K562 (cell line): ENCODE measurements around the gene PGLYRP4. TPM values are rescaled to one million over a fixed set of nuclear protein-coding genes. Genes with fewer than 3 reads are reported as not detected.
A peak's percentile ranks its signal among the peaks of the same experiment; 100 is the strongest.

Source experiments
- ATAC-seq: fragments of 200-7000 bp; cut with Tn5 transposase; 3 replicates; pipeline ENCODE4 v1.9.1; 2020; ENCODE audit warnings: moderate library complexity
- BruUV-seq: library from RNA; stranded (reverse); fragments of 400-500 nt; replicated peaks from 2 replicates; lab custom pipeline; 2021; lab: Mats Ljungman, UMichigan
- CTCF ChIA-PET: fragments of 300-600 bp; formaldehyde crosslinking; extraction: SDS; loops from one replicate; lab custom pipeline; 2021; ENCODE audit warnings: low intra/inter-chr PET ratio; lab: Yijun Ruan, JAX
- POLR2A ChIA-PET: fragments of 300-600, 350-650 bp; sonication (Branson Sonifier 250); formaldehyde crosslinking; extraction: SDS; loops from one replicate; lab custom pipeline; 2021; ENCODE audit warnings: antibody characterized with exemption, inconsistent platforms; lab: Yijun Ruan, JAX
- DNase-seq, 4 experiments: peaks; one replicate each; pipeline versions ENCODE4 v3.0.0 to v3.0.0-alpha.2; 2011 to 2018; ENCODE audit warnings: low spot score in 3 of 4, mixed read lengths in 3 of 4; ENCODE audit errors: extremely low read depth in 1 of 4
- FAIRE-seq: peaks from 2 replicates; lab custom pipeline; 2011; peaks lifted over from hg19 to GRCh38; lab: Jason Lieb, UNC
- H2AFZ ChIP-seq: 2 replicates; pipeline ENCODE4 v1.6.0; 2011; ENCODE audit warnings: low read depth, low read length, control low read depth, inconsistent platforms
- H3K27ac ChIP-seq: fragments of 200-600 bp; 3 replicates; pipeline ENCODE4 v1.8.0; 2011; ENCODE audit warnings: low read depth, mild to moderate bottlenecking, control low read depth, inconsistent platforms, low read length, moderate library complexity, mixed read lengths; ENCODE audit errors: extremely low read depth
- H3K27me3 ChIP-seq, 2 experiments: fragments of 300-600 bp in 1 of 2; 2 replicates in 1 of 2; 3 replicates in 1 of 2; pipeline versions ENCODE4 v1.6.0 to v1.8.0; 2011; ENCODE audit warnings: inconsistent platforms in 2 of 2, low read length in 2 of 2, mild to moderate bottlenecking in 1 of 2, mixed read lengths in 1 of 2, moderate library complexity in 1 of 2; ENCODE audit not compliant: control insufficient read depth in 2 of 2, insufficient read depth in 2 of 2
- H3K36me3 ChIP-seq: fragments of 300-600 bp; 3 replicates; pipeline ENCODE4 v1.8.0; 2011; ENCODE audit warnings: mild to moderate bottlenecking, low read length, inconsistent platforms; ENCODE audit not compliant: control insufficient read depth, insufficient read depth
- H3K4me1 ChIP-seq, 2 experiments: fragments of 200-600 bp in 1 of 2; replicated peaks in 1 of 2; 2 replicates in 1 of 2; 3 replicates in 1 of 2; pipeline versions ENCODE4 v1.5.1 to v1.8.0; 2011; ENCODE audit warnings: inconsistent platforms in 2 of 2, low read length in 2 of 2, mild to moderate bottlenecking in 1 of 2, mixed read lengths in 1 of 2, moderate library complexity in 1 of 2; ENCODE audit not compliant: control insufficient read depth in 2 of 2, insufficient read depth in 2 of 2
- H3K4me2 ChIP-seq: 2 replicates; pipeline ENCODE4 v1.6.1; 2011; ENCODE audit warnings: low read length, control low read depth, inconsistent platforms, mixed read lengths; ENCODE audit not compliant: insufficient read depth
- H3K4me3 ChIP-seq: fragments of 200-600 bp; sonication (generic), shearing (Covaris generic); 2 replicates; pipeline ENCODE4 v1.5.1; 2016; ENCODE audit warnings: control low read depth, inconsistent platforms
- H3K79me2 ChIP-seq: fragments of 200-600 bp; 3 replicates; pipeline ENCODE4 v1.8.0; 2011; ENCODE audit warnings: low read length, inconsistent platforms; ENCODE audit not compliant: control insufficient read depth, insufficient read depth
- H3K9ac ChIP-seq, 2 experiments: 2 replicates each; pipeline versions ENCODE4 v1.6.0 to v1.6.1; 2011; ENCODE audit warnings: low read depth in 2 of 2, low read length in 2 of 2, control low read depth in 1 of 2, inconsistent platforms in 1 of 2, mild to moderate bottlenecking in 1 of 2, mixed read lengths in 1 of 2; ENCODE audit not compliant: insufficient read depth in 1 of 2
- H3K9me1 ChIP-seq: one replicate; pipeline ENCODE4 v1.6.0; 2011; ENCODE audit warnings: inconsistent platforms, mild to moderate bottlenecking, low read length, moderate library complexity; ENCODE audit not compliant: control insufficient read depth, insufficient read depth
- H3K9me3 ChIP-seq: replicated peaks from 2 replicates; pipeline ENCODE4 v1.5.1; 2011; ENCODE audit warnings: low read depth, low read length, inconsistent platforms; ENCODE audit not compliant: control insufficient read depth, insufficient read depth
- H4K20me1 ChIP-seq: replicated peaks from 2 replicates; pipeline ENCODE4 v1.6.1; 2011; ENCODE audit warnings: low read length, inconsistent platforms, mixed read lengths; ENCODE audit not compliant: control insufficient read depth, insufficient read depth
- GATAD2B ChIP-seq: fragments of 450-650 bp; IDR thresholded peaks from 2 replicates; pipeline ENCODE4 v1.6.1; 2017; ENCODE audit warnings: mild to moderate bottlenecking, borderline replicate concordance
- PKNOX1 ChIP-seq: fragments of 450-650 bp; IDR thresholded peaks from 2 replicates; pipeline ENCODE4 v1.6.1; 2016
- WGBS: fragments of 100-300 bp; shearing (Covaris generic); methylation state at CpG from one replicate; pipeline ENCODE4 v1.1.6; 2016; ENCODE audit warnings: low coverage, mixed read lengths; ENCODE audit not compliant: insufficient coverage; ENCODE audit errors: missing lambda C conversion rate; 5-methylcytosine and 5-hydroxymethylcytosine counted together
- in situ Hi-C: fragments of 300-500 bp; cut with MboI; formaldehyde crosslinking; loops from 4 replicates; pipeline ENCODE4 v1.15.0; 2018; ENCODE audit warnings: inconsistent platforms, mixed read lengths
- intact Hi-C: fragments of 100-400 bp; cut with micrococcal nuclease; formaldehyde crosslinking; loops from 2 replicates; pipeline ENCODE4 v1.14.2; 2022
- polyA plus RNA-seq, 8 experiments: library from polyadenylated mRNA; depleted of rRNA in 4 of 8; stranded (reverse) in 5 of 8; unstranded in 3 of 8; fragments of >200 nt; fragmentation: Nextera tagmentation in 2 of 8; fragmentation: Illumina TruSeq in 1 of 8; extraction: Ambion mirVana in 2 of 8; extraction: Trizol in 1 of 8; gene quantifications; 2 replicates each; pipeline versions ENCODE4 v1.2.1 to v1.2.3, GENCODE V29; 2011 to 2014; ENCODE audit warnings: inconsistent platforms in 1 of 8, missing spikeins in 1 of 8
- total RNA-seq, 7 experiments: library from RNA; depleted of rRNA in 6 of 7; stranded (reverse); fragments of >200 nt in 6 of 7; fragmentation: Illumina TruSeq in 2 of 7; extraction: Trizol in 2 of 7; gene quantifications; 2 replicates each; pipeline versions ENCODE4 v1.2.1 to v1.2.3, GENCODE V29; 2011 to 2021; ENCODE audit warnings: low replicate concordance in 1 of 7

The PGLYRP4 gene
- total and polyA plus RNA-seq, 9 of the 15 experiments (the other 6 are each of a cell fraction or from before 2014, with no cell fraction given) = 0.06 to 0.13 (median 0.11) TPM; not detected in 6

- H4K20me1 ChIP-seq = no peaks in the 10 kb centered on the region
- H3K27me3 ChIP-seq = peaks cover 3 to 35% of the 10 kb centered on the region in 2 experiments; a peak in 3 of 5 replicates
- no peak overlapping the region for H3K4me3 ChIP-seq
- no peak for TF ChIP-seq GATAD2B
- TF ChIP-seq PKNOX1 = 0 out of 2 replicates have a peak, but pooled peaks have one; percentile 1
- no peaks in the 10 kb centered on the region for H3K36me3 ChIP-seq
- no peak for ATAC-seq
- no peaks in the 10 kb centered on the region for H3K79me2 ChIP-seq
- ChIA-PET CTCF (interaction anchor here (0.6 kb wide), 1 partner anchor 14 kb away, joined by 3 read pairs; no protein-coding TSS in a partner anchor), POLR2A (no interaction called here)
- intact Hi-C loops (no loop called here), in situ Hi-C loops (no loop called here)
- H3K4me2 ChIP-seq = no peak overlapping the region
- H3K9me3 ChIP-seq = no peaks in the 10 kb centered on the region
- H3K9ac ChIP-seq = no peak overlapping the region
- peaks cover 0 to 2% of the 10 kb centered on the region in 2 experiments; a peak in 1 of 5 replicates for H3K4me1 ChIP-seq
- no TSS peak for BruUV-seq
- DNase-seq = no peak
- 6% methylated on average over 8 of the region's 8 CpGs for WGBS
- no peak overlapping the region for H2AFZ ChIP-seq
- FAIRE-seq = no peak
- H3K9me1 ChIP-seq = no peaks in the 10 kb centered on the region
- H3K27ac ChIP-seq = no peak overlapping the region
Measured at GRCh38 chr1:153365696-153366095, 17.1 kb upstream of the PGLYRP4 start.
